ENCODE data around the gene PELI3.

Gene PELI3

GRCh38 chr11:66476173-66476840, 9.6 kb downstream of the PELI3 start:
- no peak for DNase-seq (ENCODE audit: low read depth)
- TF ChIP-seq, protein P1, sequence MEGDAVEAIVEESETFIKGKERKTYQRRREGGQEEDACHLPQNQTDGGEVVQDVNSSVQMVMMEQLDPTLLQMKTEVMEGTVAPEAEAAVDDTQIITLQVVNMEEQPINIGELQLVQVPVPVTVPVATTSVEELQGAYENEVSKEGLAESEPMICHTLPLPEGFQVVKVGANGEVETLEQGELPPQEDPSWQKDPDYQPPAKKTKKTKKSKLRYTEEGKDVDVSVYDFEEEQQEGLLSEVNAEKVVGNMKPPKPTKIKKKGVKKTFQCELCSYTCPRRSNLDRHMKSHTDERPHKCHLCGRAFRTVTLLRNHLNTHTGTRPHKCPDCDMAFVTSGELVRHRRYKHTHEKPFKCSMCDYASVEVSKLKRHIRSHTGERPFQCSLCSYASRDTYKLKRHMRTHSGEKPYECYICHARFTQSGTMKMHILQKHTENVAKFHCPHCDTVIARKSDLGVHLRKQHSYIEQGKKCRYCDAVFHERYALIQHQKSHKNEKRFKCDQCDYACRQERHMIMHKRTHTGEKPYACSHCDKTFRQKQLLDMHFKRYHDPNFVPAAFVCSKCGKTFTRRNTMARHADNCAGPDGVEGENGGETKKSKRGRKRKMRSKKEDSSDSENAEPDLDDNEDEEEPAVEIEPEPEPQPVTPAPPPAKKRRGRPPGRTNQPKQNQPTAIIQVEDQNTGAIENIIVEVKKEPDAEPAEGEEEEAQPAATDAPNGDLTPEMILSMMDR (IDR thresholded peaks at IDR 0.05; ENCODE audit: low read length, missing control alignments), result no peak

GRCh38 chr11:66476841-66477251, 10.1 kb downstream of the PELI3 start:
- DNase-seq (ENCODE audit: low read depth), result no peak
- no peak overlapping the region for H3K4me3 ChIP-seq (replicated peaks; ENCODE audit: low read depth, low read length)
- TF ChIP-seq, protein P1 (IDR thresholded peaks at IDR 0.05; ENCODE audit: low read length, missing control alignments), result no peak

More at GRCh38 chr11:66476173-66476840, 9.6 kb downstream of the PELI3 start:
- H3K4me3 ChIP-seq (replicated peaks; ENCODE audit: low read depth, low read length), result no peak overlapping the region

DNA sequence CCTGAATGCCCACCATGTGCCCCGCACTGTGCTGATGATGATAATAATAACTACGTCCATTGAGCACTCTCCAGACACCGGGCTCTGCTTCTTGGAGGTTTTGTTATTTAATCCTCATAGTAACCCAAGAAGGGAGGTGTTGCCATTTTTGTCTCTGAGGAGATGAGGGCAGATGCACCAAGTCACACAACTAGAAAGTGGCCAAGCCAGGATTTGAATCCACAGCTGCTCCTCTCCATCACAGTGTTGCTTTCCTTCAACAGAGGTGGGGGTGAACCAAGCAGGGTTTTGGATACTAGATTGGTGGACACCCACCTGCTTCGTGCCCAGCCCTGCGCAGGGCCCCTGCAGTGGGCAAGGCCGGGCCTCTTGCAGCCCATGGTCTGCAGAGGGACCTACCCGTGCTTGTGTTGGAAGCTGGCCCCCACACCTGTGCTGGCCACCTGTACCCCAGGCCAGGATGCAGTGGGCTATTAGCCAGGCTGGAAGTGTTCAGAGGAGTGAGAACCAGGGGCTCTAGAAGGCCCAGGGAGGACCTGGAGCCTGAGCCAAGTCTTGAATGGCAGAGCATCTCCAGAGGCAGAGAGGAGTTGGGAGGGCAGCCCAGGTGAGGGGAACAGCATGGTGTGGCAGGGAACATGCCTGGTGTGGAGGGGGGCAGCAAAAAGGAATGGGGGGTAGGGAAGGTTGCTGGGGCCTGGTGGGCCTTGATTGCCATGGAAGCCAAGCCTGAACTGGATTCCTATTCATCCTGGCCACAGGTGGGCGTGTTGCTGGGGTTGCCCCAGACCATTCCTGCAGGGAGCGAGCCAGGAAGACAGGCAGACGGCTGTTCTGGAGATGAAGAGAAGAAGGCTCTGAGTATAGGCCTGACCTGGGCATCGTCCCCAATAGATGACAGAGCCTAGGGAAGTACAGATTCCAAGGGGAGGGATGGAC, 10.8 kb downstream of the PELI3 start:
- DNase-seq (ENCODE audit: low read depth), result no peak
- TF ChIP-seq, protein P1 (IDR thresholded peaks at IDR 0.05; ENCODE audit: low read length, missing control alignments), result no peak
- H3K4me3 ChIP-seq (replicated peaks; ENCODE audit: low read depth, low read length), result no peak overlapping the region

DNA sequence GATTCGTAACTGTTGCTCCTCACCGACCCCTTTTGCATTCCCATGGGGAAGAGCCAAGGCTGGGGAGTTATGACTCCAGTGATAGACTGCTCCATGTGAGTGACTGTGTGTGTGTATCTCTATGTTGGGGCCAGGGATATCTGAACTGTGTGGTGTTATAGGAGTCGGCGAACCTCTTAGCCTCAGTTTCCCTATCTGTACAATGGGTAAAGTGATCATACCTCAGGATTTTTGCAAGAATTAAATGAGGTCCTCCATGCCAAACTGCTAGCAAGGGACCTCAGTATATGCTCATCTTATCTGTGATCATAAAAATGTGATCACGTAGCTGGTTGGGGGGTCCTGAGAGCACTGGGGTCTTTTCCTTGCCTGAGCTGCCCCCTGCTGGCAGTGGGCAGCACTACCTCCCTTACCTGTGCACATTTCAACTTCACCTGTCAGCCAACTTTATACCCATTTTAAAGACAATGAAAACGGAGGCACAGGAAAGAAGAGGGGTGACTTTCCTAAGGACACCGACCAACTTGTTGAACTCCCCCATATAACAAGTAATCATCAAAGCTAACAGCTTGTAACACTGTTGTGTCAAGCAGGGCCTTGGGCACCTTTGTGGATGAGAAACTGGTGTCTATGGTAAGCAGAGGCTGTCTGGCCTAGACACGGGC, 12.2 kb downstream of the PELI3 start:
- peak overlapping the region; percentile 91 for H3K4me3 ChIP-seq (replicated peaks; ENCODE audit: low read depth, low read length)
- TF ChIP-seq, protein P1 (IDR thresholded peaks at IDR 0.05; ENCODE audit: low read length, missing control alignments), result peak; percentile 77
- DNase-seq (ENCODE audit: low read depth), result peak; percentile 19

DNA sequence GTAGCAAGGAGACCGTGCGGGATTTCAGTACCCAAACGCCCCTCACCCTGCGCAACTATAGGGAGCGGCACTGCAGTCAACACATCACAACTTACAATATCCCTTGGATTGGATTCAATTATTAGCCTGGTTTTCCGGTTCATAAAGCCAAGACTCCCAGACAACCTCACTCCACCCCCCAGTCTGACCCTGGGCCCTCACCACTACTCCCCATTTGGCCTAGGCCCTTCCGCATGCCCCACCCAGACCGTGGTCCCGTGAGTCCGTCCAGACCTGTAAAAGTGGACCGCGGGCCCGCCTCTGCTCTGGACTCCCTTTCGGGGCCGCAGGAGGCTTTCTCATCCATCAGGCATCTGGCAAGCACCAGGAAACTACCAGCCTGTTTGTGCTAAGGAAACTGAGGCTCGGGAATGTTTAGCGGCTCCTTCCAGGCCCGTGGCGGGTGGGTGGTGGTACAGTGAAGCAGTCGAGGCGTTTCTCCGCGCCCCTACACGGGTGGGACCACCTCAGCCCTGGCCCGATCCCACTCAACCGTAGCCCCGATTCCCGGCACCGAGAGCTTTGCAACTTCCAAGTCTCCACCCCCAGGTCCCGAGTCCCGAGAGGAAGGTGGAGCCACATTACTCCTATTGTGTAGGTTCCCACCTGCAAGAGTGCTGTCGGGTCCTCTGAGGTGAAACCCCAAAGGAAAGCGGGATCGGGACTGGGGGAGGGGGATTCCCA, 12.8 kb downstream of the PELI3 start:
- TF ChIP-seq, protein P1 (IDR thresholded peaks at IDR 0.05; ENCODE audit: low read length, missing control alignments), result no peak
- peak overlapping the region; percentile 91 for H3K4me3 ChIP-seq (replicated peaks; ENCODE audit: low read depth, low read length)
- peak; percentile 37 for DNase-seq (ENCODE audit: low read depth)
